ENCODE results near the gene ZC3H13. TPM values are rescaled to one million over a fixed set of nuclear protein-coding genes. Genes with fewer than 3 reads are reported as not detected.

The ZC3H13 gene
- total and polyA plus RNA-seq, 2 of the 8 experiments (the other 6 are each of a cell fraction or from before 2014, with no cell fraction given): 5.1 to 57.8 TPM

DNA sequence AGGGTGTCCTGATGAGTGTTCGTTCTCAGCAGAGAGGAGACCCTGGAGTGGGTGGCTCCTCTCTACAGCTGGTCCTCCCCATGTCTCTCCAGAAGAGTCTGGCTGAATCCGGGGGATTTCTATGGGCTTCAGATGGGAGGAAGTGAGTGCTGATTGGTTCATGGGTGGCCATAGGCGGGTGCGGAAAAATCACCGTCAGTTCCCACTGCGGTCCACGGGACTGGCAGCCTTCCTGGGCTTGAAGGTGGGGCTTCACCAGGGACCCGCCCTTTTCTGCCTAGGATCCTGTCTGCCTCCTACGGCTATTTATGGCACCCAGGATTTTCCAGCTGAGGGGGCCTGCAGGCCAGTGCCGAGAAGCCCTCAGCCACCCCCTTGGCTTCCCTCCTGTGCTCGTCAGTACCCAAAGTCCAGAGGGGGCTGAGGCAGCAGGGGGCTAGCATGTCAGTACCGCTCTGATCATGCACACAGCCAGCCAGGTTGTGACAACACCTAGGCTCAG is 33.9 kb upstream of the ZC3H13 start (continued):
- no peak for TF ChIP-seq TCF12 (IDR thresholded peaks at IDR 0.05; ENCODE audit: low read depth, low read length)
- no peak for TF ChIP-seq SIN3A (conservative IDR thresholded peaks at IDR 0.05 in 1 of 2, IDR thresholded peaks at IDR 0.05 in 1 of 2; ENCODE audit: low read depth in 1 of 2, low read length in 2 of 2)
- no peak for TF ChIP-seq BCL11A (IDR thresholded peaks at IDR 0.05; ENCODE audit: low read depth in 2 of 2, low read length in 2 of 2)
- TF ChIP-seq JUND (IDR thresholded peaks at IDR 0.05; ENCODE audit: low read length): no peak
- TF ChIP-seq CEBPB (IDR thresholded peaks at IDR 0.05; ENCODE audit: low read depth, low read length): no peak
- TF ChIP-seq EP300 (IDR thresholded peaks at IDR 0.05; ENCODE audit: borderline replicate concordance in 1 of 2, low read depth in 2 of 2, low read length in 2 of 2): no peak
- no peak for TF ChIP-seq SP1 (IDR thresholded peaks at IDR 0.05; ENCODE audit: low read depth, low read length)

All from H1 (cell line).